Tibial artery (tissue), 4 donors: ENCODE measurements around the gene PGA4.
"Not testable (repeated sequence)": the region's sequence is repeated elsewhere in the genome, so short reads cannot be mapped to it uniquely, and the experiment has no call there.

Source experiments
- DNase-seq, 2 donors: peaks; one replicate each; pipeline ENCODE4 v3.0.0-alpha.2; 2019
- H3K27ac ChIP-seq, 2 donors: fragments of 200-600 bp; sonication (generic) in 1 of 2; 1 replicate in 1 of 2; 2 replicates in 1 of 2; pipeline ENCODE4 v1.5.1; 2018 to 2019; ENCODE audit warnings: mild to moderate bottlenecking in 1 of 2
- H3K27me3 ChIP-seq, 2 donors: fragments of 200-600 bp; sonication (generic) in 1 of 2; one replicate each; pipeline versions ENCODE4 v1.5.1 to v1.6.0; 2016 to 2019
- H3K36me3 ChIP-seq, 3 donors: fragments of 200-600 bp; sonication (generic) in 2 of 3; one replicate each; pipeline ENCODE4 v1.5.1; 2016 to 2019; ENCODE audit warnings: mild to moderate bottlenecking in 2 of 3
- H3K4me1 ChIP-seq, 4 donors: fragments of 200-600 bp; sonication (generic) in 2 of 4; 1 replicate in 3 of 4; 2 replicates in 1 of 4; pipeline ENCODE4 v1.5.1; 2016 to 2019
- H3K4me3 ChIP-seq, 2 donors: fragments of 200-600 bp; sonication (generic) in 1 of 2; 1 replicate in 1 of 2; 2 replicates in 1 of 2; pipeline ENCODE4 v1.5.1; 2018 to 2019; ENCODE audit warnings: mild to moderate bottlenecking in 2 of 2
- H3K9me3 ChIP-seq, 3 donors: fragments of 200-600 bp; sonication (generic) in 1 of 3; one replicate each; pipeline ENCODE4 v1.5.1; 2016 to 2019
- CTCF ChIP-seq, 2 experiments: fragments of 200-600 bp in 1 of 2; fragments of 450-650 bp in 1 of 2; IDR thresholded peaks; one replicate each; pipeline ENCODE4 v1.5.1; 2017 to 2019; ENCODE audit warnings: antibody characterized with exemption in 2 of 2, mild to moderate bottlenecking in 1 of 2, moderate library complexity in 1 of 2
- intact Hi-C: fragments of 100-400 bp; cut with DNase I; formaldehyde crosslinking; loops from one replicate; pipeline ENCODE4 v1.15.0; 2023; ENCODE audit warnings: low total_unique reads

PGA4 gene

GRCh38 chr11:61222047-61222446, at the start of gene PGA4:
Gene PGA4 (plus strand): TSS chr11:61222347. CDS start chr11:61222401, 54 bp downstream.
- H3K9me3 ChIP-seq, H3K4me3 ChIP-seq, intact Hi-C loops, H3K27me3 ChIP-seq, DNase-seq, H3K36me3 ChIP-seq, H3K4me1 ChIP-seq, H3K27ac ChIP-seq: not testable (repeated sequence)

DNA sequence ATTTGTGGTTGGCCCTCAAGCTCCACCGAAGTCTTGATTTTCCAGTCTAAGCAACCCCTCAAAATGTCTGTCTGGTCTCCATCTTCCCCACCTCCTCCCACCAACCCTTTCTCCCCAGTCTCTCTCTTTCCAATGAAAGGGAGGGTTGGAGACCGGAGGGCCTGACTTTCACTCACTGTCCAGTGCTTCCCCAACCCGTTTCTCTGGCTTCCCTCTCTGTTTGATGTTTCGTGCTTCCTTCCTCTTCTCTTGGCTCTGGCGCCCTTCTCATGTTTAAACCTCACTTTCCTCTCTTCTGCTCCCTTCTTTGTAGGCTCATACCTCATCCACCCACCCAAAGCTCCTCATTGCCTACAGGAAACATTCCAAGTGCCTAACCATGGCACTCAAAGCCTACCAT, 49.8 kb upstream of the PGA4 start:
- H3K9me3 ChIP-seq: no peaks in the 10 kb centered on the region
- H3K4me3 ChIP-seq: no peak overlapping the region
- H3K27ac ChIP-seq: no peak overlapping the region
- H3K36me3 ChIP-seq: no peaks in the 10 kb centered on the region
- no peak for DNase-seq
- H3K4me1 ChIP-seq: no peaks in the 10 kb centered on the region
- intact Hi-C loops: no loop called here
- TF ChIP-seq CTCF (IDR thresholded peaks at IDR 0.05): no peak
- peaks cover 0 to 29% of the 10 kb centered on the region in 2 donors for H3K27me3 ChIP-seq

- no peak for DNase-seq
- no peak for TF ChIP-seq CTCF (IDR thresholded peaks at IDR 0.05)
- Histone ChIP-seq H3K4me1 (no peaks in the 10 kb centered on the region), H3K27ac (no peak overlapping the region), H3K4me3 (no peak overlapping the region), H3K36me3 (no peaks in the 10 kb centered on the region), H3K27me3 (peaks cover 0 to 29% of the 10 kb centered on the region in 2 donors), H3K9me3 (no peaks in the 10 kb centered on the region)
- intact Hi-C loops: no loop called here
Measured at GRCh38 chr11:61172888-61173287, 49.3 kb upstream of the PGA4 start.

DNA sequence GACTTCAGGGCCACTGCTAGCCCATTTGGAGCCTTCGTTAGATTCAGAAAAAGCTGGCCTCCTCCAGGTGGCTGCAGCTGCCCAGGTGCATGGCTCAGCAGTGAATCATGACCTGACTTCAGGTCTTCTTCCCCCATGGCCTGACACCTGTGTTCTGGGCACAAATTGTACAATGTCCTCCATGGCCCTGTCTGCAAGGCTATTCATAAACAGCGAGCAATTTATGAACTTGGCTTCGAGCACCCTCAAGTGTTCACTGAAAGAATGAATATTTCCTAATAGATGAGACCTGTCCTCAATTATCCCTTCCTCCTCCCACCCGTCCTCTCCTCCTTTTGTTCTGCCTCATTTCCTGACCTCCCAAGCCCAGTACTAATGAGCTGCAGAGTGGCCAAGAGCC, 48.7 kb upstream of the PGA4 start:
- Histone ChIP-seq H3K27ac (no peak overlapping the region), H3K27me3 (peaks cover 0 to 29% of the 10 kb centered on the region in 2 donors), H3K36me3 (no peaks in the 10 kb centered on the region), H3K4me1 (no peaks in the 10 kb centered on the region), H3K9me3 (no peaks in the 10 kb centered on the region), H3K4me3 (no peak overlapping the region)
- intact Hi-C loops: no loop called here
- no peak for DNase-seq
- no peak for TF ChIP-seq CTCF (IDR thresholded peaks at IDR 0.05)

DNA sequence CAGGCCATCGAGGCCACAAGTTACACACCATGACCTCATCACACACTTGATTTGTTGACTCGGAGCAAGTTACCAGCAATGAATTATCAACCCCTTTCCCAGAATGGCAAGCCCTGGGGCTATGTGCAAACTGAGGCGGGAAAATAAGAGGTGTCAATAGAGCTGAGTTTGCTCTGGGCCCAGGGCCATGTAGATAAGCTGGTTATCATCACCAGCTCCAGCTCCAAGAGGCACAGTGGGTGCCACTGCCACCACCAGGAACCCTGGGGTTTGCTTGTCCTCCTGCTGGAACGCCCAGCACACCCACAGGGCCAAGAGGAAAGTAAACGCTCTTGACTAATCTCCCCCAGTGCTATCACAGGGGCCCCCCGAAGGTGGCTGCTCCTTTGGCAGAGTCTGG, 47.9 kb upstream of the PGA4 start:
- no peak overlapping the region for H3K27ac ChIP-seq
- no peak for DNase-seq

GRCh38 chr11:61174949-61175348, 47.2 kb upstream of the PGA4 start:
- Histone ChIP-seq H3K36me3 (no peaks in the 10 kb centered on the region), H3K9me3 (no peaks in the 10 kb centered on the region), H3K27ac (no peak overlapping the region), H3K27me3 (peaks cover 0 to 29% of the 10 kb centered on the region in 2 donors), H3K4me1 (no peaks in the 10 kb centered on the region), H3K4me3 (no peak overlapping the region)
- DNase-seq: no peak
- intact Hi-C loops: no loop called here
- no peak for TF ChIP-seq CTCF (IDR thresholded peaks at IDR 0.05)

More for the DNA sequence above, 47.9 kb upstream of the PGA4 start:
- Histone ChIP-seq H3K27me3 (peaks cover 0 to 29% of the 10 kb centered on the region in 2 donors), H3K36me3 (no peaks in the 10 kb centered on the region), H3K4me3 (no peak overlapping the region), H3K4me1 (no peaks in the 10 kb centered on the region), H3K9me3 (no peaks in the 10 kb centered on the region)
- intact Hi-C loops: no loop called here
- TF ChIP-seq CTCF (IDR thresholded peaks at IDR 0.05): no peak
